Measurements from ENCODE around the gene HRAS.

HRAS gene

DNA sequence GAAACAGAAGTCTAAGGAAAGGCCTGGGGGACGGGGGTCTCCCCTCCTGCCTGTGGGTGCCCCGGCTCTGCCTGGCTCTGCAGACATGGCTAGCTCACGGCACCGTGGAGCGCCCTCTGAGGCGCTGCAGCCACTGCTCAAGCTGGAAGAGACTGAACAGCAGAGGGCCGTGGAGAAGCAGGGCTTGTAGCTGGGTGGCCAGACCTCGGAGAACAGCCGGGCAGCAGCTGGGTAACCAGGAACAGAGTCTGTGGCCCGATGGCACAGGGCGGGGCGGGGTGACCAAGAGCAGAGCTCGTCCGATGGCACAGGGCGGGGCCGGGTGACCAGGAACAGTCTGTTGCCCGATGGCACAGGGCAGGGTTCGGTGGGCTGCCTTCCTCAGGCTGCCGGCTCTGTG lies 46.4 kb downstream of the HRAS start:
- H3K4me3 ChIP-seq (ENCODE audit: low read depth, low read length) = no peak overlapping the region
- DNase-seq (ENCODE audit: low read depth) = no peak
- no peak for TF ChIP-seq CTCF (IDR thresholded peaks at IDR 0.05; ENCODE audit: low read depth, low read length, missing control alignments)
- in situ Hi-C loops (cut with HindIII; ENCODE audit: low sequenced_read_pairs) = no loop called here

DNA sequence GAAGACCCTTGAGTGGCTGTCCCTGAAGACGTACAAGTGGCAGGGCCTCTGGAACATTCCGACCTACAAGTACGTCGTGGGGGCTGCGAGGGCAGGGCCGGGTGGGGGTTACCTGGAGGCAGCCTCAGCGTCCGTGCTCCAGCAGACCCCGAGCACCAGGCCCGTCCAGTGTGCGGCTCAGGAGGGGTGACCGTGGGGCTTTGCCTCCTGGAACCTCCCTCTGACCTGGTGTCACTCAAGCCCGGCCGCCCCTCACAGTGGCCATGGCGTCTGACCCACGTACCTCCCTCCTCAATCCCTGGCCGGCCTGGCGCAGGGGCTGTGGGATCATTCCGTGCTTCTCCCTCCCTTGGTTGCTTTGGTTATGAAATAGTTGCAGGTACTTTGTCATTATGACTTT lies 46.8 kb downstream of the HRAS start:
- TF ChIP-seq CTCF (IDR thresholded peaks at IDR 0.05; ENCODE audit: low read depth, low read length, missing control alignments) = no peak
- in situ Hi-C loops (cut with HindIII; ENCODE audit: low sequenced_read_pairs) = no loop called here
- no peak for DNase-seq (ENCODE audit: low read depth)
- no peak overlapping the region for H3K4me3 ChIP-seq (ENCODE audit: low read depth, low read length)

DNA sequence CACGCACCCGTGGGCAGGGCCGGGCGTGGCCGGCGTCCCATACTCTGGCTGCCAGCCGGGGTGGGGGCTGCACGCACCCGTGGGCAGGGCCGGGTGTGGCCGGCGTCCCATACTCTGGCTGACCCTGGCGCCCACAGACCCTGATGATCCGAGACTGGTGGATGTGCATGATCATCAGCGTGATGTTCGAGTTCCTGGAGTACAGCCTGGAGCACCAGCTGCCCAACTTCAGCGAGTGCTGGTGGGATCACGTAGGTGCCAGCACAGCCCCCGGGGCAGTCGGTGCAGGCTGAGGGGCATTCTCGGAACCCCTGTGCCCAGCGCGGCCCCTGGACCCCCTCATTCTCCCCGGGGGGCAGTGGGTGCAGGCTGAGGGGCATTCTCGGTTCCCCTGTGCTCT lies 47.3 kb downstream of the HRAS start:
- no peak for TF ChIP-seq CTCF (IDR thresholded peaks at IDR 0.05; ENCODE audit: low read depth, low read length, missing control alignments)
- H3K4me3 ChIP-seq (ENCODE audit: low read depth, low read length) = no peak overlapping the region
- in situ Hi-C loops (cut with HindIII; ENCODE audit: low sequenced_read_pairs) = no loop called here
- no peak for DNase-seq (ENCODE audit: low read depth)

- in situ Hi-C loops (cut with HindIII; ENCODE audit: low sequenced_read_pairs) = no loop called here
- TF ChIP-seq CTCF (IDR thresholded peaks at IDR 0.05; ENCODE audit: low read depth, low read length, missing control alignments) = no peak
- DNase-seq (ENCODE audit: low read depth) = no peak
- no peak overlapping the region for H3K4me3 ChIP-seq (ENCODE audit: low read depth, low read length)
Observed at GRCh38 chr11:487571-488021, 47.8 kb downstream of the HRAS start.

DNA sequence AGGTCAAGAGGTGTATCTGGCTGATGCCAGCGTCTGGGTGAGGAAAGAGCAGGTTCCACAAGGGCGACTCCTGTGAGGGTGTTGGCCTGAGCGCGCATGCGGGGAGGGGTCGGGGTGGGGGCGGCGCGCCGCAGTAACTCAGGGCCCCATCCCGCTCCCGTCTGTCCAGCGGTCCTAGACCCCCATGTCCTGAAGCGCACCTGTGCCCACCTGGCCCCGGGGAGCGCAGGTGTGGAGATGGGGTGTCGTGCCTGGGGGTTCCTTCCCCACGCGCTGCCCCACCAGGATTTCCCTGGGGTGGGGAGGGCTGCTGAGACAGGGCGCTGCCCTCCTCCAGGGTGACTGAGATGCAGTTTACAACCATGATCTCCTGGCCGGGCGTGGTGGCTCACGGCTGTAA lies 49.2 kb downstream of the HRAS start:
- in situ Hi-C loops (cut with HindIII; ENCODE audit: low sequenced_read_pairs) = no loop called here
- TF ChIP-seq CTCF (IDR thresholded peaks at IDR 0.05; ENCODE audit: low read depth, low read length, missing control alignments) = no peak
- no peak overlapping the region for H3K4me3 ChIP-seq (ENCODE audit: low read depth, low read length)
- no peak for DNase-seq (ENCODE audit: low read depth)

DNA sequence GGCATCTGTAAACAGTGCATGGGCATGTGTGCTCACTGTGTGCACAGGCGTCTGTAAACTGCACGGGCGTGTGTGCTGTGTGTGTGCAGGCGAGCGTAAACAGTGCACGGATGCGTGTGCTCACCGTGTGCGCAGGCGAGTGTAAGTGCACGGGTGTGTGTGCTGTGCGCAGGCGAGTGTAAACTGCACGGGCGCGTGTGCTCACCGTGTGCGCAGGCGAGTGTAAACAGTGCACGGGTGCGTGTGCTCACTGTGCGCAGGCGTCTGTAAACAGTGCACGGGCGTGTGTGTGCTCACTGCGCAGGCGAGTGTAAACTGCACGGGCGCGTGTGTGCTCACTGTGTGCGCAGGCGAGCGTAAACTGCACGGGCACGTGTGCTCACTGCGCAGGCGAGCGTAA lies 50.8 kb downstream of the HRAS start:
- in situ Hi-C loops (cut with HindIII; ENCODE audit: low sequenced_read_pairs) = no loop called here
- no peak for TF ChIP-seq CTCF (IDR thresholded peaks at IDR 0.05; ENCODE audit: low read depth, low read length, missing control alignments)
- no peak for DNase-seq (ENCODE audit: low read depth)
- no peak overlapping the region for H3K4me3 ChIP-seq (ENCODE audit: low read depth, low read length)

Measured in astrocyte of the cerebellum (primary cell).